Measurements from ENCODE around the gene CATSPERZ. TPM values are rescaled to one million over a fixed set of nuclear protein-coding genes. Genes with fewer than 3 reads are reported as not detected.

Gene CATSPERZ
- total RNA-seq, 1 donor from 2014 or later: not detected

DNA sequence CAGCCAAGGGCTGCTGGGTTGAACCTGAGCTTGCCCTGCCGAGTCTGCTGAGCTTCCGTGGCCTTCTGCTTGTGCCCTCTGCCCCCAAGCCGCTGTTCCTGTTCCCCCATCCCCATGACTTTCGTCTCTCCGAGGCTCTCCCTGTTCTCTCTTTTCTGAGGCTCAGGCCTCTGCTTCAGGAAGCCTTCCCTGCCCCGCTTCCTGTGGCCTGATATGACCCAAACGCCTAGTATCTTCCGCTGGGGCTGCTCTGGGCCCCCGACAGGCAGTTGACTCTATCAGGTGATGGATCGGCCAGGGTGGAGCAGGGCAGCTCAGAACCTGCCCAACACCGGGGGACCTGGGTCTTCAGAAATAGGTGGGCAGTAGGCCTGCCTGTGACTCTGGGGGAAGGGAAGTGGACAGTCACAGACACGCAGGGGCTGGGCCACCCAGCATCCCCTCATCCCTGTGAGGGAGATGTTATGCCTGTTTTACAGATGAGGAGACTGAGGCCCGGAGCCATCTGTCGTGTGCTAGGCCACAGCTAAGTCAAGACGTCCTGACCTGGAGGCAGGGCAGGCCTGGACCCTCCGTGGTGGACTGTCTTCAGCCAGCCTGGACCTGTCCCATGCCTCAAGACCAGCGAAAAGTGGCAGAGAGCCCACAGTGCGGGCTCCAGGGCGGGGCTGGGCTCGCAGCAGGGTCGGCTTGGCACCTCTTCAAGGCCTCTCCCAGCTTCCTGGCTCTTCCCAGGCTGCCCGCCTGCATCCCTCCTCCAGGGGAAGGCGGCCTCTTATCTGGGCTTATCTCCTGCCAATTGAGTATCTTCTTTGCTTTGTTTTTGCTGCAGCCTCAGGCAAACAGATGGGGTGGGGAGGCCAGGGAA lies 31.9 kb upstream of the CATSPERZ start:
- DNase-seq (ENCODE audit: extremely low spot score in 2 of 2): no peak
- intact Hi-C loops (cut with DNase I): no loop called here

DNA sequence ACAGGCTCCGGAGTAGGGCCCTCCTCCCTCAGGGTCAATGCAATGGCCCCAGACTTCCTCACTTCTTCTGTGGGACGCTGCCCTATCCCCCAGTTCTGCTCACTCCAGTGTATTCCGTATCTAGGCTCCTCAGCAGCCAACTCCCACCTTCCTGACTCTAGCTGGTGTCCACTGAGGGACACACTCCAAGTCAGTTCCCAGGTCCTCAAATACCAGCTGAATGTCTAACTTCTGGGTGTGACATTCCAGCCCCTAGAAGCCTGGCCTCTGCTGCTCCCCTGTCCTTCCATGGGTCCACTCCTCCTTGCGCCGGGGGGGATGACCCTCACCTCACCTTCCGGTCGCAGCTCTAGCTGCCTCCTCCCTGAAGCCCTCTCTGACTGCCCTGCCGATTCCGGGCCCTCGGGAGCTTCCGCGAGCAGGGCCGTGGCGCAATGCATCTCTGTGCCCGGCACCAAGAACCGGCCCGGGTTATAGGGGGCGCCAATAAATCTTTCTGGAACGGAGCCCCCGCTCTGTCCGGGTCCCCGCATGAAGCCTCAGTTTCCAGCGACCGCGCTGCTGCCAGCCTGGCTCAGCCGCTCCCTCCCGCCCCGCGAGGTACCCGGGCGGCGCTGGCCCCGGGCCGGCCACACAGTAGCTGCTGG lies 31.1 kb upstream of the CATSPERZ start:
- Histone ChIP-seq H3K4me1 (peaks cover 33% of the 10 kb centered on the region), H3K4me3 (peak overlapping the region; percentile 87 to 92), H3K27ac (peak overlapping the region; percentile 98), H3K9me3 (no peaks in the 10 kb centered on the region), H3K27me3 (no peaks in the 10 kb centered on the region), H3K36me3 (peaks cover 0 to 23% of the 10 kb centered on the region in 2 donors)
- TF ChIP-seq POLR2A (IDR thresholded peaks at IDR 0.05): no peak
- peak in 1 of 2 donors; percentile 2 for TF ChIP-seq POLR2AphosphoS5 (IDR thresholded peaks at IDR 0.05; ENCODE audit: insufficient read depth in 1 of 2, low read depth in 1 of 2)
- TF ChIP-seq, protein P1, sequence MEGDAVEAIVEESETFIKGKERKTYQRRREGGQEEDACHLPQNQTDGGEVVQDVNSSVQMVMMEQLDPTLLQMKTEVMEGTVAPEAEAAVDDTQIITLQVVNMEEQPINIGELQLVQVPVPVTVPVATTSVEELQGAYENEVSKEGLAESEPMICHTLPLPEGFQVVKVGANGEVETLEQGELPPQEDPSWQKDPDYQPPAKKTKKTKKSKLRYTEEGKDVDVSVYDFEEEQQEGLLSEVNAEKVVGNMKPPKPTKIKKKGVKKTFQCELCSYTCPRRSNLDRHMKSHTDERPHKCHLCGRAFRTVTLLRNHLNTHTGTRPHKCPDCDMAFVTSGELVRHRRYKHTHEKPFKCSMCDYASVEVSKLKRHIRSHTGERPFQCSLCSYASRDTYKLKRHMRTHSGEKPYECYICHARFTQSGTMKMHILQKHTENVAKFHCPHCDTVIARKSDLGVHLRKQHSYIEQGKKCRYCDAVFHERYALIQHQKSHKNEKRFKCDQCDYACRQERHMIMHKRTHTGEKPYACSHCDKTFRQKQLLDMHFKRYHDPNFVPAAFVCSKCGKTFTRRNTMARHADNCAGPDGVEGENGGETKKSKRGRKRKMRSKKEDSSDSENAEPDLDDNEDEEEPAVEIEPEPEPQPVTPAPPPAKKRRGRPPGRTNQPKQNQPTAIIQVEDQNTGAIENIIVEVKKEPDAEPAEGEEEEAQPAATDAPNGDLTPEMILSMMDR (IDR thresholded peaks at IDR 0.05): no peak
- DNase-seq (ENCODE audit: extremely low spot score in 2 of 2): no peak
- intact Hi-C loops (cut with DNase I): no loop called here

More for the DNA sequence above, 31.9 kb upstream of the CATSPERZ start:
- Histone ChIP-seq H3K4me3 (peak overlapping the region; percentile 87 to 92), H3K27me3 (no peaks in the 10 kb centered on the region), H3K36me3 (peaks cover 0 to 29% of the 10 kb centered on the region in 2 donors), H3K9me3 (no peaks in the 10 kb centered on the region), H3K4me1 (peaks cover 33% of the 10 kb centered on the region), H3K27ac (peak overlapping the region; percentile 98)
- TF ChIP-seq POLR2AphosphoS5 (IDR thresholded peaks at IDR 0.05; ENCODE audit: insufficient read depth in 1 of 2, low read depth in 1 of 2): no peak
- TF ChIP-seq, protein P1 (IDR thresholded peaks at IDR 0.05): no peak
- no peak for TF ChIP-seq POLR2A (IDR thresholded peaks at IDR 0.05)

DNA sequence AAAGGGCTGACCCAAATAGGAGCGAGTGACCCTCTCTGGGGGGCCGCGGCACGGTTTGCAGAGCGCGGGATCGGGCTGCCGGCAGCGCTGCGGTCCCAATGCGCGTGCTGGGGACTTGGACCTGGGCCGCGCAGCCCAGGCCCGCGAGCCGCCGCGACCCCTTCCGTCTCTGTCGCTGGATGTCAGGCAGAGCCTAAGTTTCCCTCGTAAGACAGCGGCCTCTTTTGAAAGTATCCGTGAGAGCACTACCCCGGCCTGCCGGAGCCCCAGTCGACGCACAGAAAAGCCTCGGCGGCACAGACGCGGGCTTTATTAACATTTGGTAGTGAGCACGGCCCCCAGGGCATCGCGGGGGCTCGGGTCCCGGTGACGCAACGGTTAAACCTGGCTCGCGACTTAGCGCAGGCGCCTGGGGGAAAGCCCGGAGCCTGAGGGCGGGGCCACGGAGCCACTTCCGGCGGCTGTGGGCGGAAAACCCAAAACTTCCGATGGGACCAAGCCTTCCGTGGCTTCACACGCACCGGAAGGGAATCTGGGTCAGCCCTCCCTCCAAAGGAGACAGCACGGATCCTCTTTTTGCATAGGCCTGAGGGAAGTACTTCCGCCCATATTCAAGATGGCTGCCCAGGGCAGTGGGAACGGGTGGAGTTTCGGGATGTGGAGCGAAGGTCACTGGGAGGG lies 30.5 kb upstream of the CATSPERZ start:
- Histone ChIP-seq H3K4me3 (peak overlapping the region; percentile 87 to 92), H3K4me1 (peaks cover 33% of the 10 kb centered on the region), H3K9me3 (no peaks in the 10 kb centered on the region), H3K27ac (peak overlapping the region; percentile 98), H3K27me3 (no peaks in the 10 kb centered on the region), H3K36me3 (peaks cover 0 to 18% of the 10 kb centered on the region in 2 donors)
- peak in 1 of 2 donors; percentile 99 for TF ChIP-seq POLR2AphosphoS5 (IDR thresholded peaks at IDR 0.05; ENCODE audit: insufficient read depth in 1 of 2, low read depth in 1 of 2)
- TF ChIP-seq, protein P1 (IDR thresholded peaks at IDR 0.05): no peak
- intact Hi-C loops (cut with DNase I): loop anchor here (2.0 kb wide), 1 partner anchor 23 kb away; the partner anchor contains the start of gene PPP1R14B
- DNase-seq (ENCODE audit: extremely low spot score in 2 of 2): peak in 1 of 2 donors; percentile 100

DNA sequence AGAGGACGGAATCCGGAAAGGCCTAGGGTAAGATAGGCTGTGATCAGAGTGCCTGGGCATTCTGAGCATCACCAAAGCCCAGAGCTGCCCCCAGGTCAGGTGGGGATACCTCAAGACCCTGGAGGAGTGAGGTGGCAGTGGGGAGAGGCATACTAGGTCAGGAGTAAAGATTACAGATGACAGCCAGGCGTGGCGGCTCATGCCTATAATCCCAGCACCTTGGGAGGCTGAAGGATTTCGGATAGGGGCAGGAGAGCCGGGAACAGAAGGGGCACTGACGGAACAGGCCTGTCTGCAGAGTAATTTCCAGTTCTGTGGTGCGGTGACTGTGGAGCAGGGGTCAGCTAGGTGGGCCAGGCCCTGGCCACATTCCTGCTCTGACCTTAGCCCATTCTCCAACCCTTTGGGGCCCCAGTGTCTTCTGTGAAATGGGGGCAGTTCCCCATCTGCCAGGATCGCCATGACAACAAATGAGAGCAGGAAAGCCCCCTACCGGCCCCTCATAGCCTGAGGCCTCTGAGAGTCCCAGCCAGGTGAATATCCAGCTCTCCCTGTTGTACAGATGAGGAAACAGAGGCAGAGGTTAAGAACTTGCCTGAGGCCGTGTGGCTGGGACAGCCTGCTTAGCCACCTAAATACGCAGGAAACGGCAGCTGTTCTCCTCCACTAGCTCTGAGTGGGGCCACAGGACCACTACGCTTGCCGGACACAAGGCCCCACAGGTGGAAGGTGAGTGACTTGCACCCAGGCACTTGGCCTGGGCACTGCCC lies 24.9 kb upstream of the CATSPERZ start:
- no peaks in the 10 kb centered on the region for H3K9me3 ChIP-seq
- H3K27me3 ChIP-seq: no peaks in the 10 kb centered on the region
- H3K27ac ChIP-seq: no peak overlapping the region
- H3K4me1 ChIP-seq: peaks cover 22% of the 10 kb centered on the region
- no peak for DNase-seq (ENCODE audit: extremely low spot score in 2 of 2)
- TF ChIP-seq, protein P1 (IDR thresholded peaks at IDR 0.05): no peak
- TF ChIP-seq POLR2A (IDR thresholded peaks at IDR 0.05) (no peak), POLR2AphosphoS5 (IDR thresholded peaks at IDR 0.05; ENCODE audit: insufficient read depth in 1 of 2, low read depth in 1 of 2) (no peak)
- intact Hi-C loops (cut with DNase I): no loop called here
- peaks cover 0 to 12% of the 10 kb centered on the region in 2 donors for H3K36me3 ChIP-seq
- no peak overlapping the region for H3K4me3 ChIP-seq
